Measurements from ENCODE around the gene CREB5.

Gene CREB5

GRCh38 chr7:28623863-28624262, 211.5 kb downstream of the CREB5 start:
- Mint-ChIP-seq H3K36me3 (ENCODE audit: low read depth) (no peaks in the 10 kb centered on the region), H3K27ac (no peak overlapping the region), H3K4me1 (ENCODE audit: low read depth) (no peaks in the 10 kb centered on the region), H3K4me3 (no peak overlapping the region), H3K9me3 (no peaks in the 10 kb centered on the region), H3K27me3 (ENCODE audit: low read depth) (no peaks in the 10 kb centered on the region)

GRCh38 chr7:28625432-28625831, 213.1 kb downstream of the CREB5 start:
- no peaks in the 10 kb centered on the region for H3K4me1 Mint-ChIP-seq (ENCODE audit: low read depth)
- no peaks in the 10 kb centered on the region for H3K27me3 Mint-ChIP-seq (ENCODE audit: low read depth)
- no peak overlapping the region for H3K4me3 Mint-ChIP-seq
- H3K36me3 Mint-ChIP-seq (ENCODE audit: low read depth) = no peaks in the 10 kb centered on the region
- H3K27ac Mint-ChIP-seq = no peak overlapping the region
- H3K9me3 Mint-ChIP-seq = no peaks in the 10 kb centered on the region

- Mint-ChIP-seq H3K4me1 (ENCODE audit: low read depth) (no peaks in the 10 kb centered on the region), H3K27ac (no peak overlapping the region), H3K4me3 (no peak overlapping the region), H3K27me3 (ENCODE audit: low read depth) (no peaks in the 10 kb centered on the region), H3K36me3 (ENCODE audit: low read depth) (no peaks in the 10 kb centered on the region), H3K9me3 (no peaks in the 10 kb centered on the region)
These were observed 213.9 kb downstream of the CREB5 start for GRCh38 chr7:28626221-28626620.

GRCh38 chr7:28626624-28627262, 214.4 kb downstream of the CREB5 start:
- Mint-ChIP-seq H3K27me3 (ENCODE audit: low read depth) (no peaks in the 10 kb centered on the region), H3K4me3 (no peak overlapping the region), H3K27ac (no peak overlapping the region), H3K4me1 (ENCODE audit: low read depth) (no peaks in the 10 kb centered on the region), H3K36me3 (ENCODE audit: low read depth) (no peaks in the 10 kb centered on the region), H3K9me3 (no peaks in the 10 kb centered on the region)

GRCh38 chr7:28627263-28627653, 214.9 kb downstream of the CREB5 start:
- H3K27ac Mint-ChIP-seq = no peak overlapping the region
- H3K4me3 Mint-ChIP-seq = no peak overlapping the region
- H3K36me3 Mint-ChIP-seq (ENCODE audit: low read depth) = no peaks in the 10 kb centered on the region
- H3K27me3 Mint-ChIP-seq (ENCODE audit: low read depth) = no peaks in the 10 kb centered on the region
- H3K4me1 Mint-ChIP-seq (ENCODE audit: low read depth) = no peaks in the 10 kb centered on the region
- no peaks in the 10 kb centered on the region for H3K9me3 Mint-ChIP-seq

GRCh38 chr7:28627896-28628295, 215.6 kb downstream of the CREB5 start:
- no peak overlapping the region for H3K4me3 Mint-ChIP-seq

GRCh38 chr7:28629216-28629842, 217.0 kb downstream of the CREB5 start:
- no peaks in the 10 kb centered on the region for H3K4me1 Mint-ChIP-seq (ENCODE audit: low read depth)
- no peak overlapping the region for H3K27ac Mint-ChIP-seq
- H3K9me3 Mint-ChIP-seq = no peaks in the 10 kb centered on the region
- H3K27me3 Mint-ChIP-seq (ENCODE audit: low read depth) = no peaks in the 10 kb centered on the region
- no peak overlapping the region for H3K4me3 Mint-ChIP-seq
- no peaks in the 10 kb centered on the region for H3K36me3 Mint-ChIP-seq (ENCODE audit: low read depth)

More at GRCh38 chr7:28627896-28628295, 215.6 kb downstream of the CREB5 start:
- Mint-ChIP-seq H3K27ac (no peak overlapping the region), H3K9me3 (no peaks in the 10 kb centered on the region), H3K36me3 (ENCODE audit: low read depth) (no peaks in the 10 kb centered on the region), H3K4me1 (ENCODE audit: low read depth) (no peaks in the 10 kb centered on the region), H3K27me3 (ENCODE audit: low read depth) (no peaks in the 10 kb centered on the region)

- Mint-ChIP-seq H3K4me1 (ENCODE audit: low read depth) (no peaks in the 10 kb centered on the region), H3K36me3 (ENCODE audit: low read depth) (no peaks in the 10 kb centered on the region), H3K4me3 (no peak overlapping the region), H3K27me3 (ENCODE audit: low read depth) (no peaks in the 10 kb centered on the region), H3K9me3 (no peaks in the 10 kb centered on the region), H3K27ac (no peak overlapping the region)
These were observed 218.0 kb downstream of the CREB5 start for GRCh38 chr7:28630350-28630749.

- Mint-ChIP-seq H3K4me1 (ENCODE audit: low read depth) (no peaks in the 10 kb centered on the region), H3K9me3 (no peaks in the 10 kb centered on the region), H3K36me3 (ENCODE audit: low read depth) (no peaks in the 10 kb centered on the region), H3K4me3 (no peak overlapping the region), H3K27me3 (ENCODE audit: low read depth) (no peaks in the 10 kb centered on the region), H3K27ac (no peak overlapping the region)
These were observed 219.7 kb downstream of the CREB5 start for GRCh38 chr7:28631995-28632394.

- Mint-ChIP-seq H3K4me3 (no peak overlapping the region), H3K4me1 (ENCODE audit: low read depth) (no peaks in the 10 kb centered on the region), H3K27me3 (ENCODE audit: low read depth) (no peaks in the 10 kb centered on the region), H3K9me3 (no peaks in the 10 kb centered on the region), H3K27ac (no peak overlapping the region), H3K36me3 (ENCODE audit: low read depth) (no peaks in the 10 kb centered on the region)
These were observed 226.6 kb downstream of the CREB5 start for GRCh38 chr7:28638914-28639313.

GRCh38 chr7:28640001-28640400, 227.7 kb downstream of the CREB5 start:
- Mint-ChIP-seq H3K9me3 (no peaks in the 10 kb centered on the region), H3K27ac (no peak overlapping the region), H3K36me3 (ENCODE audit: low read depth) (no peaks in the 10 kb centered on the region), H3K4me3 (no peak overlapping the region), H3K27me3 (ENCODE audit: low read depth) (no peaks in the 10 kb centered on the region), H3K4me1 (ENCODE audit: low read depth) (no peaks in the 10 kb centered on the region)

- Mint-ChIP-seq H3K4me1 (ENCODE audit: low read depth) (no peaks in the 10 kb centered on the region), H3K27ac (no peak overlapping the region), H3K27me3 (ENCODE audit: low read depth) (peaks cover 3% of the 10 kb centered on the region), H3K4me3 (no peak overlapping the region), H3K9me3 (no peaks in the 10 kb centered on the region), H3K36me3 (ENCODE audit: low read depth) (no peaks in the 10 kb centered on the region)
These were observed 229.6 kb downstream of the CREB5 start for GRCh38 chr7:28641752-28642545.

GRCh38 chr7:28643188-28643569, 230.9 kb downstream of the CREB5 start:
- Mint-ChIP-seq H3K36me3 (ENCODE audit: low read depth) (no peaks in the 10 kb centered on the region), H3K4me1 (ENCODE audit: low read depth) (no peaks in the 10 kb centered on the region), H3K9me3 (no peaks in the 10 kb centered on the region), H3K27me3 (ENCODE audit: low read depth) (peaks cover 3% of the 10 kb centered on the region), H3K4me3 (no peak overlapping the region), H3K27ac (no peak overlapping the region)

GRCh38 chr7:28643584-28644340, 231.4 kb downstream of the CREB5 start:
- H3K4me3 Mint-ChIP-seq = no peak overlapping the region
- H3K27ac Mint-ChIP-seq = no peak overlapping the region
- no peaks in the 10 kb centered on the region for H3K36me3 Mint-ChIP-seq (ENCODE audit: low read depth)
- H3K4me1 Mint-ChIP-seq (ENCODE audit: low read depth) = no peaks in the 10 kb centered on the region
- no peaks in the 10 kb centered on the region for H3K9me3 Mint-ChIP-seq
- peaks cover 3% of the 10 kb centered on the region for H3K27me3 Mint-ChIP-seq (ENCODE audit: low read depth)
